Glutamatergic neuron (in vitro differentiated cells): ENCODE results near the gene NRIP1. TPM values are rescaled to one million over a fixed set of nuclear protein-coding genes. Genes with fewer than 3 reads are reported as not detected.

Experiments used
- DNase-seq: peaks from one replicate; pipeline ENCODE4 v3.0.0; 2022
- H3K27ac Mint-ChIP-seq: one replicate; pipeline ENCODE4 v1.8.0; 2020; ENCODE audit warnings: mild to moderate bottlenecking, mixed read lengths, inconsistent platforms; ENCODE audit not compliant: unreplicated experiment
- H3K27me3 Mint-ChIP-seq: one replicate; pipeline ENCODE4 v1.8.0; 2020; ENCODE audit warnings: mild to moderate bottlenecking, moderate library complexity, mixed read lengths, inconsistent platforms; ENCODE audit not compliant: unreplicated experiment
- H3K36me3 Mint-ChIP-seq: one replicate; pipeline ENCODE4 v1.8.0; 2020; ENCODE audit warnings: mild to moderate bottlenecking, mixed read lengths, inconsistent platforms; ENCODE audit not compliant: unreplicated experiment
- H3K4me1 Mint-ChIP-seq: one replicate; pipeline ENCODE4 v1.8.0; 2020; ENCODE audit warnings: mild to moderate bottlenecking, low read depth, mixed read lengths, inconsistent platforms; ENCODE audit not compliant: unreplicated experiment
- H3K4me3 Mint-ChIP-seq: one replicate; pipeline ENCODE4 v1.8.0; 2020; ENCODE audit warnings: mild to moderate bottlenecking, mixed read lengths, inconsistent platforms; ENCODE audit not compliant: unreplicated experiment
- H3K9me3 Mint-ChIP-seq: one replicate; pipeline ENCODE4 v1.8.0; 2020; ENCODE audit warnings: mild to moderate bottlenecking, moderate library complexity, mixed read lengths, inconsistent platforms; ENCODE audit not compliant: unreplicated experiment
- total RNA-seq: library from RNA; stranded (reverse); fragmentation: NEBNext Ultra II Directional; extraction: Animal tissue kit (Norgen Biotek cat#: 25700); gene quantifications from one replicate; pipeline ENCODE4 v1.2.1, GENCODE V29; 2021; ENCODE audit not compliant: unreplicated experiment
- TF ChIP-seq, protein P1 (sequence below): fragments of 200-600 bp; sonication (generic); IDR thresholded peaks from one replicate; pipeline ENCODE4 v1.5.0; 2021; ENCODE audit not compliant: partially characterized antibody, unreplicated experiment

The NRIP1 gene
- total RNA-seq, 1 donor from 2014 or later = 51.5 TPM

DNA sequence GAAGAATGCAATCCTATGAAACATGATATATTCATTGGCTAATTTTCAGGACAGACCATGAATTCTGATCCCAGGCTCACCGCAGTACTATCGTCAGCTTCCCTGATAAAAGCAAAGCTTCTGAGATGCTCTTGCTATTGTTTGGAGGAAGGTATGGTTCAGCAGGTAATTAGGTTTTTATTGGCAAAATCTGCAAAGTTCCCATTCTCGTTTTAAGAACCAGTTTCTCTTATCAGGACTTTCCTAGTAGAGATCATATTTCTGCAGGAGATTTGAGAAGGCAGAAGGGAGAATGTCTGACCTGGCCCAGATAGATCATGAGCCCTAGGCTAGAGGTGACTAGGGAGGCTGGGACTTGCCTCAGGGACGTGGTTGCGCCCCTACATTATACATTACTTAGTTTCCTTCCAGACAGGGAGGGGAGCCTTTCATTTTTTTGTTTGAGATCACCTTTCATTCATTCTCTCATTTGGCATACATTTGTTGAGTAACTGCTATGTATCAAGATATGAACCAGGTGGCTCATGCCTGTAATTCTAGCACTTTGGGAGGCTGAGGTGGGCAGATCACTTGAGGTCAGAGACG is 108.8 kb downstream of the NRIP1 start:
- H3K27me3 Mint-ChIP-seq = no peaks in the 10 kb centered on the region

DNA sequence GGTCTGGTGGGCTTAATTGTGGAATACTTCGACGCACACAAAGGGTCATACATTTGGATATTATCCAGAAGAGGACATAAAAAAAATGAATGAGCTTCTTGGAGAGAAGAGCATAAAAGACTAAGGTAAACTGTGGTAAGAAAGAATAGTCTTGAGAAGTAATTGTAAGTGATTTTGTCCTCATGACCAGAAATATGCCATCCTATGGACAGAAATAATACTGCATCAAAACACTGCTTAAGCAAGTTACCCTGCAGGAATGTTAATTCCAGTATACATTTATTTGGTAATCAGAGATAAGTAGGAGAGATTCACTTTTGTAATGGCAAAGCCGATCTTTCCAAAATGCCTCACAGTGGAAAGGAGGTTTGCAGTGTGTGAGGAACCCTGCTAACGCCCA is 111.9 kb downstream of the NRIP1 start:
- Mint-ChIP-seq H3K36me3 (peaks cover 5% of the 10 kb centered on the region), H3K27ac (no peak overlapping the region), H3K27me3 (no peaks in the 10 kb centered on the region), H3K9me3 (peaks cover 2% of the 10 kb centered on the region), H3K4me3 (no peak overlapping the region), H3K4me1 (no peaks in the 10 kb centered on the region)
- TF ChIP-seq, protein P1, sequence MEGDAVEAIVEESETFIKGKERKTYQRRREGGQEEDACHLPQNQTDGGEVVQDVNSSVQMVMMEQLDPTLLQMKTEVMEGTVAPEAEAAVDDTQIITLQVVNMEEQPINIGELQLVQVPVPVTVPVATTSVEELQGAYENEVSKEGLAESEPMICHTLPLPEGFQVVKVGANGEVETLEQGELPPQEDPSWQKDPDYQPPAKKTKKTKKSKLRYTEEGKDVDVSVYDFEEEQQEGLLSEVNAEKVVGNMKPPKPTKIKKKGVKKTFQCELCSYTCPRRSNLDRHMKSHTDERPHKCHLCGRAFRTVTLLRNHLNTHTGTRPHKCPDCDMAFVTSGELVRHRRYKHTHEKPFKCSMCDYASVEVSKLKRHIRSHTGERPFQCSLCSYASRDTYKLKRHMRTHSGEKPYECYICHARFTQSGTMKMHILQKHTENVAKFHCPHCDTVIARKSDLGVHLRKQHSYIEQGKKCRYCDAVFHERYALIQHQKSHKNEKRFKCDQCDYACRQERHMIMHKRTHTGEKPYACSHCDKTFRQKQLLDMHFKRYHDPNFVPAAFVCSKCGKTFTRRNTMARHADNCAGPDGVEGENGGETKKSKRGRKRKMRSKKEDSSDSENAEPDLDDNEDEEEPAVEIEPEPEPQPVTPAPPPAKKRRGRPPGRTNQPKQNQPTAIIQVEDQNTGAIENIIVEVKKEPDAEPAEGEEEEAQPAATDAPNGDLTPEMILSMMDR = no peak
- DNase-seq = no peak

More for the DNA sequence above, 108.8 kb downstream of the NRIP1 start:
- no peak overlapping the region for H3K4me3 Mint-ChIP-seq
- H3K4me1 Mint-ChIP-seq = peaks cover 2% of the 10 kb centered on the region
- H3K9me3 Mint-ChIP-seq = no peaks in the 10 kb centered on the region
- no peak for DNase-seq
- no peak overlapping the region for H3K27ac Mint-ChIP-seq
- H3K36me3 Mint-ChIP-seq = no peaks in the 10 kb centered on the region
- TF ChIP-seq, protein P1 = no peak

DNA sequence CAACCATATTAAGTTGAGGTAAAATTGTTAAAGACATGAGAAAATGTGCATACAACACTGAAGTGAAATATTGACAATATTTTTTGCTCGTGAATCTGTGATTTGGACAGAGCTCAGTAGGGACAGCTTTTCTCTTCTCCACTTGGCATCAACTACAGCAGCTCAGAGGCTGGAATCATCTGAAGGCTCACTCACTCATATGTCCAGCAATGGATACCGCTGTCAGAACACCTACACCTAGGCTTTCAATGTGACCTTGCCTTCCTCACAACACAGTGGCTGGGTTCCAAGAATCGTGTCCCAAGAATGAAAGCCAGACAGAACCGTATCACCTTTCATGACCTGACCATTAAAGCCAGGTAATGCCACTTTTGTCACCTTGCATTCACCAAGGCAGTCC is 115.2 kb downstream of the NRIP1 start:
- no peaks in the 10 kb centered on the region for H3K27me3 Mint-ChIP-seq
- no peaks in the 10 kb centered on the region for H3K4me1 Mint-ChIP-seq
- H3K9me3 Mint-ChIP-seq = peaks cover 2% of the 10 kb centered on the region
- H3K36me3 Mint-ChIP-seq = peaks cover 5% of the 10 kb centered on the region
- DNase-seq = no peak
- no peak overlapping the region for H3K27ac Mint-ChIP-seq
- no peak overlapping the region for H3K4me3 Mint-ChIP-seq
- TF ChIP-seq, protein P1 = no peak

DNA sequence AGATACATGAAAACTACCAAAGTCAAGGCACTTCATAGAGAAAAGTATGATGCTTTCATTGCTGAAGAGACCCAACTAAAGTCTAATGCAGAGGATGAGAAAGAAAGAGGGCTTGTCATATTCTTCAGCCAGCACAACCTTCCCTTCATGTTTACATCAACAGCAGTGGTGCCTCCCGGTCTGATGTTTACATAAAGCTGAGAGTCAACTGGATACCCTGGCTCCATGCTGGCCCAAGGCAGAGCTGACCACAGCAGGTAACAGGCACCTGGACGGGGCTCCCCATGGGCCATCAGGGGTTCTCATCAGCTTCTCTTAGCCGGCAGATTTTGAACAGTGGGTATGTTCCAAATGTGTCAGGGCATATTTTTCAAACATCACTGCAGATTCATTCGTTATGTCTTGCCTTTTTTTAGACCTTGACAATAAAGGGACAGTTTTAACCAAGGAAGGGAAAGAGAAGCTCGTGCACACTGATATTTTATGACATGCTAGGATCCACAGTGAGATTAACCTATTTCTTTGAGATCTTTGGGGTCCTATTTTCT is 117.1 kb downstream of the NRIP1 start:
- no peaks in the 10 kb centered on the region for H3K4me1 Mint-ChIP-seq
- H3K27ac Mint-ChIP-seq = no peak overlapping the region
- peaks cover 3% of the 10 kb centered on the region for H3K9me3 Mint-ChIP-seq
- H3K36me3 Mint-ChIP-seq = peaks cover 5% of the 10 kb centered on the region
- no peak overlapping the region for H3K4me3 Mint-ChIP-seq
- H3K27me3 Mint-ChIP-seq = no peaks in the 10 kb centered on the region
- TF ChIP-seq, protein P1 = no peak
- DNase-seq = no peak

DNA sequence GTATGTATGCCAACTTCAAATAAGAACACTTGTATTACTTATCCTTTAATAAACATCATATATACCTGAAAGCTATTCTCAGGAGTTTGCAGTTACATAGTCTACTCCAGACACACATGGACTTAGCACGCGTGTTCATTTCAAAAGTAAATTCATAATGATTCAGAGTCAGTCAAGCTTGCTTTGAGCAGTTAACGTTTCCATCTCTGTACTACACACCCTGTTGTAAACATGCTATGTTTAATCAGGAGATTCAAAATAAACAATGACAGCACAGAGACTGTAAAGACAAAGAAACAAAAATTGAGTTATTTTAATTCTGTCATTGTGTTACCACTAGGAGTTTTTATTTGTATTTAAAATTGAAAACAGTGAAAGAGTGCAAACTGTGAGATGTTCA is 119.6 kb downstream of the NRIP1 start:
- TF ChIP-seq, protein P1 = no peak
- DNase-seq = no peak
- Mint-ChIP-seq H3K4me1 (no peaks in the 10 kb centered on the region), H3K27ac (no peak overlapping the region), H3K36me3 (peaks cover 9% of the 10 kb centered on the region), H3K9me3 (peaks cover 3% of the 10 kb centered on the region), H3K4me3 (no peak overlapping the region), H3K27me3 (peaks cover 3% of the 10 kb centered on the region)
